GM21526 (cell line): Measurements from ENCODE around the gene PSAPL1.
"Not testable (repeated sequence)": the region's sequence is repeated elsewhere in the genome, so short reads cannot be mapped to it uniquely, and the experiment has no call there.

ENCODE experiments used
- ATAC-seq: cut with Tn5 transposase; IDR thresholded peaks from one replicate; pipeline ENCODE4 v1.9.1; 2021; ENCODE audit warnings: moderate library complexity; ENCODE audit not compliant: unreplicated experiment, low FRiP score

Gene PSAPL1

GRCh38 chr4:7459471-7459870, 24.7 kb upstream of the PSAPL1 start:
- no peak for ATAC-seq

DNA sequence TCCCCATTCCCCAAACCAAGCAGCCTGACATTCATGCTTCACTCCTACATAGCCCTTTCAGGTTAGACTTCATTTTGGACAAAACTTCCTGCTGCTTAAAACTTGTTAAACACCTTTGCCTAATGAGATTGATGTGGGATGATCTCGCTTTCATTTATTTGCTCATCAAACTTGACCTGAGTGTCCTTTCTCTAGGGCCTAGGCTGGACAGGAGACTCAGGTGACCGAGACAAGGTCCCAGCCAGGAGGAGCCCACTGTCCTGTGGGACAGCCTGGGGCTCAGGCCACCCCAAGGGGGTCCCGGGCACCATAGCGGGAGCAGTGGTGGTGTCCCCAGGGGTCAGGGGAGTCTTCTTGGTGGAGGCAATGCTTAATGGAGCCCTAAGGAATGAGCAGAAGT, 23.7 kb upstream of the PSAPL1 start:
- no peak for ATAC-seq

GRCh38 chr4:7458066-7458425, 23.3 kb upstream of the PSAPL1 start:
- ATAC-seq = no peak

GRCh38 chr4:7457201-7458065, 22.7 kb upstream of the PSAPL1 start:
- no peak for ATAC-seq

DNA sequence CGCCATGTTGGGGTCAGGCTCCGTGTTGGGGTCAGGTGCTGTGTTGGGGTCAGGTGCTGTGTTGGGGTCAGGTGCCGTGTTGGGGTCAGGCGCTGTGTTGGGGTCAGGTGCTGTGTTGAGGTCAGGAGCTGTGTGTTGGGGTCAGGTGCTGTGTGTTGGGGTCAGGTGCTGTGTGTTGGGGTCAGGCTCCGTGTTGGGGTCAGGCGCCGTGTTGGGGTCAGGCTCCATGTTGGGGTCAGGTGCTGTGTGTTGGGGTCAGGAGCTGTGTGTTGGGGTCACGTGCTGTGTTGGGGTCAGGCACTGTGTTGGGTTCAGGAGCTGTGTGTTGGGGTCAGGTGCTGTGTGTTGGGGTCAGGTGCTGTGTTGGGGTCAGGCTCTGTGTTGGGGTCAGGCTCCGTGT, 18.1 kb upstream of the PSAPL1 start:
- ATAC-seq = not testable (repeated sequence)

GRCh38 chr4:7451800-7452199, 17.1 kb upstream of the PSAPL1 start:
- no peak for ATAC-seq

GRCh38 chr4:7451434-7451789, 16.7 kb upstream of the PSAPL1 start:
- ATAC-seq = no peak

DNA sequence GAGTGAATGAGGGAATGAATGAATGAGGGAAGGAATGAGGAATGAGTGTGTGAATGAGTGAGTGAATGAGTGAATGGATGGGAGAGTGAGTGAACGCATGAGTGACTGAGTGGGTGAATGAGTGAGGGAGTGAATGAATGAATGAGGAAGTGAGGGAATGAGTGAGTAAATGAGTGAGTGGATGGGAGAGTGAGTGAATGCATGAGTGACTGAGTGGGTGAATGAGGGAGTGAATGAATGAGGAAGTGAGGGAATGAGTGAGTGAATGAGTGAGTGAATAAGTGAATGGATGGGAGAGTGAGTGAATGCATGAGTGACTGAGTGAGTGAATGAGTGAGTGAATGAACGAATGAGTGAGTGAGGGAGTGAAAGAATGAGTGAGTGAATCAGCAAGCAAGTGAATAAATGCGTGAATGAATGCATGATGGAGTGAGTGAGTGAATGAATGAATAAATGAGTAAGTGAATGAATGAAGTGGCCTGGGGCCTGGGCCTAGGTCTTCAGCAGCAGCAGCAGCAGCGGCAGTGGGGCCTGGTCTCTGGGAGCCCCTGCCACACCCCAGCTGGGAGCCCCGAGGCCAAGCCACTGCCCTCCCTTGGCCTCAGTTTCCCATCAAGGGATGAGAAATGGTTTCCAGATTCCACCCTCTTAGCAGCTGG, 16.2 kb upstream of the PSAPL1 start:
- ATAC-seq = no peak

- ATAC-seq = no peak
Observed at GRCh38 chr4:7448036-7448435, 13.3 kb upstream of the PSAPL1 start.

GRCh38 chr4:7447236-7447635, 12.5 kb upstream of the PSAPL1 start:
- no peak for ATAC-seq

DNA sequence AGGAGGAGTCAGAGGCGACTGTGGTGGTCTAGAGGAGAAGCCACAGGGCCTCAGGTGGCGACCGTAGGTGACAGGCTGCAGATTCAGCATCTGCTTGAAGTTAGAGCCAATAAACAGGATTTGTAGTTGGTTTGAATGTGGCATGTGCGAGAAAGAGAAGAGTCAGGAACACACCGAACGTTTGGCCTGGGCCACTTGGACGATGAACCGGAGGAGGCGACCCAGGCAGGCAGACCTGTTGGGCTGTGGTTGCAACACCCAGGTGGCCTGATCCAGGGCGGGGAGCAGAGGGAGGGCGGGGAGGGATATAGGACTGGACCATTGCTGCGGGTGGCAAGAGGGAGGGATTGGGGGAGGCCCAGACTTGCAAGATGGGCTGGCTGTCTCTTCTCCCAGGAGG, 10.0 kb upstream of the PSAPL1 start:
- ATAC-seq = no peak

DNA sequence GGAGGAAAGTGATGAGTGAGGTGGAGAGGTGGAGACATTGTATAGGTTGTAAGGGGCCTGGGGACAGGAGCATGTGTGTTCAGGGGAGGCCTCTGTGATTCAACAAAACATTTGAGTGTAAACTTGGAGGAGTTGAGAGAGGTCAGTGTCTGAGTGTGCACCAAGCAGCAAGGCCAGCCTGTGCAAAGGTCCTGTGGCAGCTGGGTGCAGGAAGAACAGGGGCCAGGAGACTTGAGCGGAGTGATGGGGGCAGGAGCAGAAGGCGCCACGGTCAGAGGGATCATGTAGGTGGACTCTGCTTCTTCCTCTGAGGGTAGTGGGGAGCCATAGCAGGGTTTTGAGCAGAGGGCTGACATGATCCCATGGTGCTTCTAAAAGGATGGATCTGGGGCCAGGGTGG, 9.6 kb upstream of the PSAPL1 start:
- ATAC-seq = no peak

GRCh38 chr4:7442574-7443162, 7.9 kb upstream of the PSAPL1 start:
- ATAC-seq = no peak

- no peak for ATAC-seq
Observed at GRCh38 chr4:7441201-7441600, 6.5 kb upstream of the PSAPL1 start.

DNA sequence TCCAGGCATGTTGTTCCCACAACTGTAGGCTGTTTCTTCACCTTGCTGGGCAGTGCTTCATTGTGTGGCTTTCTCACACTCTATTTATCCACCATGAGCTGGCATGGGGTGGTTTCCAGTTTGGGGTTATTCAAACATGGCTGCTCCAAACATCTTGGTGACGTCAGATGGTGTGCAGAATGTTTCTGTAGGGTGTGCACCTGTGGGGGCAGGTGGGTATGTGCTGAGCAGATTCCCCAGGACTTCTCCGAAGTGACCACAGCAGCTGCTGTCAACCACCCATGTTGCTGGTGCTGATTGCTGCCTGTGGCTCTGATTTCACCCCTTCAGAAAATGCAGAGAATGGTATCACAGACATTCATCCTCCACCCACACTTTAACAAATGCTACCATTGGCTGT, 5.0 kb upstream of the PSAPL1 start:
- no peak for ATAC-seq

- ATAC-seq = no peak
Observed at GRCh38 chr4:7436256-7436655, 1.5 kb upstream of the PSAPL1 start.

- ATAC-seq = no peak
Observed at GRCh38 chr4:7435471-7436061, 836 bp upstream of the PSAPL1 start.

DNA sequence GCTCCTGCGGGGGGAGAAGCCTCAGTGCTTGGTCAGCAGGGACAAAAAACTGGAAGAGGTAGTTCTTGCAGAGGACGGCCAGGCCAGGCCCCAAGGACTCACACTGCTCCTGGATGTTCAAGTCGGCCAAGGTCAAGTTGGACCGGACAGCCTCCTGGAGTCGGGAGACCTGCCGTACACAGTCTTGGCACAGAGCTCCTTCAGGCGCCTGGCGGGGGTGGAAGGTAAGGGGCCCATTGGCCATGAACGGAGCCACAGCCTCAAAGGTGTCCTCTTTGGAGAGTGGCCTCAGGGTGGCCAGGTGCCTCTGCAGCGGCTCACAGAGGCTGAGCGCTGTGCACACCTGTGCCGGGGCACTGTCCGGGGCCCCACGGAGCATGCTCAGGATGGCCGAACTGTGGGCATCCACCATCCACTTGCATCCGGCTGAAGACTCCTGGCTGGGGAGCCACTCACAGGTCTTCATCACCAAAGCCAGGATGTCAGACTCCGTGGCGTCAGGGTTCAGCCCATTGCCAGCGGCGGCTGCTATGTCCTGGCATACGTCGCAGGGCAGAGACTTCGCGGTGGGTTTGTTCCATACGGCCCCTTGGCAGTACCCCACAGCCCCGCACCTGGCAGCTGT, 477 bp downstream of the PSAPL1 start:
- ATAC-seq = no peak

DNA sequence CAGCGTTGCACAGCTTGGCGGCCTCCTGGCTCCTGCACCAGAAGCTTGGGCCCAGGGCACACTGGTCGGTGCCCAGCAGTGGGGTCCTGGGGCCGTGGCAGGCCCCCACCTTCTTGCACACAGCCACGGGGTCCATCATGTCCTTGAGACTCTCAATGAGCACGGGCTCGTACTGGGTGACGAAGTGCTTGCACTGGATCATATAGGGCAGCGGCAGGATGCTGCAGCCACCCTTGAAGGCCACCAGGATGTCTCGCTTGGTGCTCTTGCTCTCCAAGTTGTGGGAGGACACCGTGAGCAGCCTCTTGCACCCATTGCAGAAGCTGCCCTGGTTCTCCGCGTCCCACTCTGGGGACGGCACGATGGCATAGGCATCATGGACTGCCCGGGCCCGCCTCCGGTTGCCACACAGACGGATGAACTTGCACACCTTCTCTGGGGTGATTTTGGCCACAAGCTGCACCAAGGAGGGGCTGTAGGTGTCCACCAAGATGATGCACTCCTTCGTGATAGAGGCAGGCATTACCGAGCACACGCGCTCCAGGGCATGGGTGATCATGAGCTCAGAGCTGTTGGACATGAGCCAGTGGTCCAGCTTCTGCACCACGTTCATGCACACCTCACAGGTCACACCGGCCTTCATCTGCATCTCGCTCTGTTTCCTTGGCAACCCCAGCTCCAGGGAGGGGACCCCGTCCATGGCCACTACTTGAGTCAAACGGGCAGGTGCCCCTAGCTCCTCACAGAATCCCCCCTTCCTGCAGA, 1.2 kb downstream of the PSAPL1 start:
- ATAC-seq = no peak
